Caco-2 (cell line): ENCODE results near the gene LMAN1L. TPM values are rescaled to one million over a fixed set of nuclear protein-coding genes. Genes with fewer than 3 reads are reported as not detected.

ENCODE experiments used
- BruUV-seq: library from RNA; stranded (reverse); fragments of 400-500 nt; replicated peaks from 2 replicates; lab custom pipeline; 2021; lab: Mats Ljungman, UMichigan
- CTCF ChIA-PET: fragments of 300-600 bp; sonication (Branson Sonifier 250); formaldehyde crosslinking; loops from one replicate; lab custom pipeline; 2022; ENCODE audit warnings: antibody characterized with exemption; lab: Charles Lee
- POLR2A ChIA-PET: fragments of 300-600 bp; sonication (Branson Sonifier 250); formaldehyde crosslinking; loops from one replicate; lab custom pipeline; 2022; ENCODE audit warnings: antibody characterized with exemption; lab: Charles Lee
- DNase-seq, 2 experiments: peaks; one replicate each; pipeline versions ENCODE4 v3.0.0 to v3.0.0-alpha.2; 2020 to 2022
- H3K27me3 ChIP-seq: replicated peaks from 2 replicates; pipeline ENCODE4 v1.6.0; 2011; ENCODE audit warnings: low read length; ENCODE audit not compliant: control insufficient read depth, insufficient read depth
- H3K36me3 ChIP-seq: 2 replicates; pipeline ENCODE4 v1.5.1; 2011; ENCODE audit warnings: low read length; ENCODE audit not compliant: control insufficient read depth, insufficient read depth
- H3K4me1 ChIP-seq: fragments of 250-450 bp; sonication (Bioruptor Pico); 2 replicates; pipeline ENCODE4 v1.5.1; 2020; ENCODE audit warnings: mild to moderate bottlenecking
- H3K4me3 ChIP-seq: 2 replicates; pipeline ENCODE4 v1.5.1; 2011; ENCODE audit warnings: low read depth, mild to moderate bottlenecking, control low read depth, low read length
- H3K9me3 ChIP-seq: fragments of 250-450 bp; sonication (Bioruptor Pico); 2 replicates; pipeline ENCODE4 v1.5.1; 2020; ENCODE audit warnings: mild to moderate bottlenecking, moderate library complexity
- H3K27ac Mint-ChIP-seq: one replicate; pipeline ENCODE4 v1.8.0; 2022; ENCODE audit warnings: mixed read lengths; ENCODE audit not compliant: unreplicated experiment
- H3K27me3 Mint-ChIP-seq: one replicate; pipeline ENCODE4 v1.8.0; 2022; ENCODE audit warnings: mixed read lengths; ENCODE audit not compliant: insufficient read depth, unreplicated experiment
- H3K36me3 Mint-ChIP-seq: one replicate; pipeline ENCODE4 v1.8.0; 2022; ENCODE audit warnings: mild to moderate bottlenecking, mixed read lengths; ENCODE audit not compliant: insufficient read depth, unreplicated experiment
- H3K4me1 Mint-ChIP-seq: one replicate; pipeline ENCODE4 v1.8.0; 2022; ENCODE audit warnings: low read depth, mixed read lengths; ENCODE audit not compliant: unreplicated experiment
- H3K4me3 Mint-ChIP-seq: one replicate; pipeline ENCODE4 v1.8.0; 2022; ENCODE audit warnings: mild to moderate bottlenecking, moderate library complexity, mixed read lengths; ENCODE audit not compliant: unreplicated experiment
- H3K9me3 Mint-ChIP-seq: one replicate; pipeline ENCODE4 v1.8.0; 2022; ENCODE audit warnings: mixed read lengths; ENCODE audit not compliant: unreplicated experiment
- intact Hi-C: fragments of 100-400 bp; cut with micrococcal nuclease; formaldehyde crosslinking; loops from one replicate; pipeline ENCODE4 v1.10.0; 2022; ENCODE audit not compliant: unreplicated experiment
- total RNA-seq: library from RNA; stranded (reverse); gene quantifications from 2 replicates; pipeline ENCODE4 v1.2.3, GENCODE V29; 2022
- TF ChIP-seq, protein P1 (sequence below), 2 experiments: fragments of 200-600 bp in 1 of 2; IDR thresholded peaks; 1 replicate in 1 of 2; 2 replicates in 1 of 2; pipeline versions ENCODE4 v1.5.1 to v1.8.0; 2011 to 2022; ENCODE audit warnings: antibody characterized with exemption in 1 of 2, control low read depth in 1 of 2, inconsistent platforms in 1 of 2, low read depth in 1 of 2, low read length in 1 of 2, mild to moderate bottlenecking in 1 of 2, moderate library complexity in 1 of 2; ENCODE audit not compliant: insufficient read depth in 1 of 2, severe bottlenecking in 1 of 2, unreplicated experiment in 1 of 2

Gene LMAN1L
- total RNA-seq, 1 experiment from 2014 or later = not detected

DNA sequence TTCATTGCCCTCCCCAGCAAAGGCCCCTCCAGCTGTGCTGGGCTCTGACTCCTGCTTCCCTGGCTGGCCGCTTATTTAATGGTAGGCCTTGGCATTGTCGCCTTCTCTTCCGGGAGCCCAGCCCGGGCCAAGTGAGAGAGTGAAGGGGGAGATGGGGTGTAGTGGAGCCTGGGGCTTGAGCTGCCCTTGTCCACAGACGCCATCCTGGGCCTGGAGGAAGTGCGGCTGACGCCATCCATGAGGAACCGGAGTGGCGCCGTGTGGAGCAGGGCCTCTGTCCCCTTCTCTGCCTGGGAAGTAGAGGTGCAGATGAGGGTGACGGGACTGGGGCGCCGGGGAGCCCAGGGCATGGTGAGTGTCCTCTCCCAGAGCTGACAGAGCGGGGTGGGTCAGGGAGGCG is 3.3 kb downstream of the LMAN1L start:
- Mint-ChIP-seq H3K27ac (no peak overlapping the region), H3K4me1 (no peaks in the 10 kb centered on the region), H3K4me3 (no peak overlapping the region), H3K36me3 (no peaks in the 10 kb centered on the region), H3K27me3 (peaks cover 3% of the 10 kb centered on the region), H3K9me3 (no peaks in the 10 kb centered on the region)
- H3K36me3 ChIP-seq = no peaks in the 10 kb centered on the region
- POLR2A ChIA-PET = no interaction called here
- CTCF ChIA-PET = no interaction called here
- DNase-seq = no peak
- TF ChIP-seq, protein P1, sequence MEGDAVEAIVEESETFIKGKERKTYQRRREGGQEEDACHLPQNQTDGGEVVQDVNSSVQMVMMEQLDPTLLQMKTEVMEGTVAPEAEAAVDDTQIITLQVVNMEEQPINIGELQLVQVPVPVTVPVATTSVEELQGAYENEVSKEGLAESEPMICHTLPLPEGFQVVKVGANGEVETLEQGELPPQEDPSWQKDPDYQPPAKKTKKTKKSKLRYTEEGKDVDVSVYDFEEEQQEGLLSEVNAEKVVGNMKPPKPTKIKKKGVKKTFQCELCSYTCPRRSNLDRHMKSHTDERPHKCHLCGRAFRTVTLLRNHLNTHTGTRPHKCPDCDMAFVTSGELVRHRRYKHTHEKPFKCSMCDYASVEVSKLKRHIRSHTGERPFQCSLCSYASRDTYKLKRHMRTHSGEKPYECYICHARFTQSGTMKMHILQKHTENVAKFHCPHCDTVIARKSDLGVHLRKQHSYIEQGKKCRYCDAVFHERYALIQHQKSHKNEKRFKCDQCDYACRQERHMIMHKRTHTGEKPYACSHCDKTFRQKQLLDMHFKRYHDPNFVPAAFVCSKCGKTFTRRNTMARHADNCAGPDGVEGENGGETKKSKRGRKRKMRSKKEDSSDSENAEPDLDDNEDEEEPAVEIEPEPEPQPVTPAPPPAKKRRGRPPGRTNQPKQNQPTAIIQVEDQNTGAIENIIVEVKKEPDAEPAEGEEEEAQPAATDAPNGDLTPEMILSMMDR (IDR thresholded peaks at IDR 0.05; ENCODE audit: insufficient read depth in 1 of 2, low read depth in 1 of 2, low read length in 1 of 2, severe bottlenecking in 1 of 2, unreplicated experiment in 1 of 2) = no peak
- no peaks in the 10 kb centered on the region; the same call in 1 of the 2 replicates for H3K27me3 ChIP-seq
- no TSS peak for BruUV-seq
- no peaks in the 10 kb centered on the region for H3K4me1 ChIP-seq
- intact Hi-C loops = no loop called here
- H3K4me3 ChIP-seq = no peak overlapping the region
- H3K9me3 ChIP-seq = no peaks in the 10 kb centered on the region

GRCh38 chr15:74816624-74817369 is 4.2 kb downstream of the LMAN1L start:
- no TSS peak for BruUV-seq
- CTCF ChIA-PET = no interaction called here
- no peaks in the 10 kb centered on the region; the same call in 1 of the 2 replicates for H3K27me3 ChIP-seq
- TF ChIP-seq, protein P1 (IDR thresholded peaks at IDR 0.05; ENCODE audit: insufficient read depth in 1 of 2, low read depth in 1 of 2, low read length in 1 of 2, severe bottlenecking in 1 of 2, unreplicated experiment in 1 of 2) = no peak
- H3K36me3 ChIP-seq = no peaks in the 10 kb centered on the region
- H3K4me3 Mint-ChIP-seq = no peak overlapping the region
- POLR2A ChIA-PET = no interaction called here
- H3K9me3 Mint-ChIP-seq = no peaks in the 10 kb centered on the region
- H3K9me3 ChIP-seq = no peaks in the 10 kb centered on the region
- intact Hi-C loops = no loop called here
- H3K27ac Mint-ChIP-seq = no peak overlapping the region
- no peaks in the 10 kb centered on the region for H3K4me1 ChIP-seq
- H3K27me3 Mint-ChIP-seq = peaks cover 3% of the 10 kb centered on the region
- DNase-seq = no peak
- no peak overlapping the region for H3K4me3 ChIP-seq
- no peaks in the 10 kb centered on the region for H3K36me3 Mint-ChIP-seq
- no peaks in the 10 kb centered on the region for H3K4me1 Mint-ChIP-seq

DNA sequence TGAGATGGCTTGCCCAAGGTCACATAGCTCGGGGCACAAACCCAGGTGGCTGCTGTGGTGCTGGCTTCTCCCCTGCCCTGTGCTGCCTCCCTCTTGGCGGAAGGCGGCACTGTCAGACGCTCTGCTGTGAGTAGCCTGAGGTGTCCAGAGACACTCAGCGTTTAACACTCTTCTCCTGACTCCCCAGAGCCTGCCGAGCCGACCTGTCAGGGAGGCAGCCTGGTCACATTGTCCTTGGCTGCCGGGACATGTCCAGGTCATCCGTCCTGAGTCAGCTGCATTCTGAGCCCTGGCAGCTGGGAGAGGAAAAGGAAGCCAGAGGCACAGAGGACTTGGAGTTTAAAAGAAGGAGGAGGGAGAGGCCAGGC is 4.7 kb downstream of the LMAN1L start:
- Histone ChIP-seq H3K36me3 (no peaks in the 10 kb centered on the region), H3K4me1 (no peaks in the 10 kb centered on the region), H3K4me3 (no peak overlapping the region), H3K27me3 (no peaks in the 10 kb centered on the region; the same call in 1 of the 2 replicates), H3K9me3 (no peaks in the 10 kb centered on the region)
- intact Hi-C loops = no loop called here
- BruUV-seq = no TSS peak
- TF ChIP-seq, protein P1 (IDR thresholded peaks at IDR 0.05; ENCODE audit: insufficient read depth in 1 of 2, low read depth in 1 of 2, low read length in 1 of 2, severe bottlenecking in 1 of 2, unreplicated experiment in 1 of 2) = no peak
- Mint-ChIP-seq H3K4me1 (no peaks in the 10 kb centered on the region), H3K9me3 (no peaks in the 10 kb centered on the region), H3K27me3 (peaks cover 3% of the 10 kb centered on the region), H3K4me3 (no peak overlapping the region), H3K27ac (no peak overlapping the region), H3K36me3 (no peaks in the 10 kb centered on the region)
- ChIA-PET POLR2A (no interaction called here), CTCF (no interaction called here)
- no peak for DNase-seq
